ENCODE measurements around the gene NOS1AP.
"Not testable (repeated sequence)": the region's sequence is repeated elsewhere in the genome, so short reads cannot be mapped to it uniquely, and the experiment has no call there.

NOS1AP gene

DNA sequence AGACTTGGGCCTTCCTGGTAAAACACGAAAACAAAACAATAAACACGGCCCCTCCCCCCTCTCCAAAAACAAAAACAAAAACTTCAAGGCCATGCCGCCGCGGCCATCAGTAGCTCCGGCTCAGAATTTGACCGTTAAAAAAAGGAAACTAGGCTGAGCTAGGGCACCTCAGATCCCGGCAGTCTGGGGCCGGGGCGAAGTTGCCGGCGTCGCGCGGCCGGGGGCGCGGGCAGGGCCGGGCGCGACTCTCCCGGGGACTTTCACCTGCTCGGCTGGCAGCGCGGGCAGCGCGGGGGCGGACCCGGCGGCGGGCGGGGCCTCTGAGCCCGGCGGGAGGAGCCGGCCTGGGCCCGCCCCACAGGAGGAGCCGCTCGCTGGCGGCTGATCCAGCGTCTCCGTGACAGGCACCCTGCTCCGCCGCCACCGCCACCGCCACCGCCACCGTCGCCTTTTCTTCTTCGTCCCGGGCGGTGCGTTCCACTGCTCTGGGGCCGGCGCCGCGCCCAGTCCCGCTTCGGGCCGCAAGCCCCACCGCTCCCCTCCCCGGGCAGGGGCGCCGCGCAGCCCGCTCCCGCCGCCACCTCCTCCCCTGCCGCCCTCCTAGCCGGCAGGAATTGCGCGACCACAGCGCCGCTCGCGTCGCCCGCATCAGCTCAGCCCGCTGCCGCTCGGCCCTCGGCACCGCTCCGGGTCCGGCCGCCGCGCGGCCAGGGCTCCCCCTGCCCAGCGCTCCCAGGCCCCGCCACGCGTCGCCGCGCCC, at the start of gene NOS1AP:
TSS of gene NOS1AP (plus strand) at position 358 of the 760 bp plus-strand sequence. CDS start 487 bp downstream, outside the sequence.
- DNase-seq, result peak; percentile 74

DNA sequence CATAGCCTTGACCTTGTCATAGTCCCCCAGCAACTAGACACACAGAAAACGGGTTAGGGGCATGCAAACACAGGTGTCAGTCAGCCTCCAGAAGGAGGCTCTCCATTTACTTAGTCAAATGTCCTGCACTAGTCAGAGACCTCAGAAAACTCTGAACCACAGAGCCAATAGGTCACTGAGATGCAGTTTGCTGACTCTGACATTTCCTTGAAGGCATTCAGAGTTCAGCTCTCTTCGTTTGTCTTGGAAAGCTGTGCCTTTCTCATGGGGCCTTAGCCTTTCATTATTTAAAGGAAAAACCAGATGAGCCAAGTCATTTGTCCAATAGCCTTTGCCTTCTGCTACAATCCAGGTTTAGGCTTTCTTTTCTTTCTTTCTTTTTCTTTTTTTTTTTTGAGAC, 49.3 kb upstream of the NOS1AP start:
- no peak for DNase-seq

DNA sequence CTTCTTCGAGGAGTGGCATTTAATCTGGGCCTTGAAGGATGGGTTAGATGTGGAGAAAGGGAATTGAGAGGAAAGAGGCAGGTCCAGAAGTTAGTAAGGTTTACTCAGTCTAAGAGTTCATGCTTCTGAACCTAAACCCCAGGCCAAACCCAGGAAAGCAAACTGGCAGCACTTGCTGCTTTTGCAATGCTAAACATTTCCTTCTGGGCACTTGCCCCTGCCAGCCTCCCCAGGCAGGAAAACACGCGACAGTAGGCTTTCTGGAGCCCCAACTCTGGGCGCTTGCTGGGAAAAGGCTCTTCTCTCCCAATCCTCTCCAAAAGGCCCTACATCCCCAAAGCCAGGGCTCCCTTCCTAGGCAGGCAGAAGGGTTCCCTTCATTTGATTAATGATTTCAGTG, 48.4 kb upstream of the NOS1AP start:
- DNase-seq, result no peak

DNA sequence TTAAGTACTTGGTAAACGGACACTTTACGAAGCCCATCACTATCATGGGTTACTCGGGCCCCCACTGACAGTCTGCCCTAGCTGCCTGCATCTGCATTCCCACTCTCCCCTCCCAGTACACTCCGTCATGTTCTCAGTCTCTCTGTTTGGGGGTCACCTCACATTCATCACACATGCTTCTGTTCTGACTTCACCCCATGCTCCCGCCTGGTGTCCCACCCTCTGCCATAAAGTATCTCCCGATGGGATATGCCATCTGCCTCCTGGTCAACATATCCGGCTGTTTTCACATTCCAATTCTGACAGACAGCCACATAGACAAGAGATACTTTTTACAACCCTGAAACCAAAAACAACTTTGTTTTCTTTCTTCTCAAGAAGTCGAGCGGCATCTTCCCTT, 46.9 kb upstream of the NOS1AP start:
- DNase-seq, result no peak

DNA sequence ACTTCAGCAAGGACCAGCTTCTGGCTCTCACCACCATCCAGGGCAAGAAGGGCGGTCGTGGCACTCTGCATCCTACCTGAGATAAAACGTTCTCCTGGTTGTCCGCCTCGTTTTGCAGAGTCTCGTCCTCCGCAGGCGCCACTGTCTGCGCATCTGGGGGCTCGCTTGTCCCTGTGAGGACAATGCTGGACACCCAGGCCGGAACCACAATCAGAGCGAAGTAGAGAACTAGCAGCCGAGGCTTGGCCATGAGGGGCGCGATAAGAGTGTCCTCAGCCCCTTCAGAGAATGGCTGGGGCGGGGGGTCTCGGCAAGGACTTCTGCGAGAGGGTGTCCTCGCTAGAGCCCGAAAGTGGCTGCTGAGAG, 46.3 kb upstream of the NOS1AP start:
- DNase-seq, result no peak

DNA sequence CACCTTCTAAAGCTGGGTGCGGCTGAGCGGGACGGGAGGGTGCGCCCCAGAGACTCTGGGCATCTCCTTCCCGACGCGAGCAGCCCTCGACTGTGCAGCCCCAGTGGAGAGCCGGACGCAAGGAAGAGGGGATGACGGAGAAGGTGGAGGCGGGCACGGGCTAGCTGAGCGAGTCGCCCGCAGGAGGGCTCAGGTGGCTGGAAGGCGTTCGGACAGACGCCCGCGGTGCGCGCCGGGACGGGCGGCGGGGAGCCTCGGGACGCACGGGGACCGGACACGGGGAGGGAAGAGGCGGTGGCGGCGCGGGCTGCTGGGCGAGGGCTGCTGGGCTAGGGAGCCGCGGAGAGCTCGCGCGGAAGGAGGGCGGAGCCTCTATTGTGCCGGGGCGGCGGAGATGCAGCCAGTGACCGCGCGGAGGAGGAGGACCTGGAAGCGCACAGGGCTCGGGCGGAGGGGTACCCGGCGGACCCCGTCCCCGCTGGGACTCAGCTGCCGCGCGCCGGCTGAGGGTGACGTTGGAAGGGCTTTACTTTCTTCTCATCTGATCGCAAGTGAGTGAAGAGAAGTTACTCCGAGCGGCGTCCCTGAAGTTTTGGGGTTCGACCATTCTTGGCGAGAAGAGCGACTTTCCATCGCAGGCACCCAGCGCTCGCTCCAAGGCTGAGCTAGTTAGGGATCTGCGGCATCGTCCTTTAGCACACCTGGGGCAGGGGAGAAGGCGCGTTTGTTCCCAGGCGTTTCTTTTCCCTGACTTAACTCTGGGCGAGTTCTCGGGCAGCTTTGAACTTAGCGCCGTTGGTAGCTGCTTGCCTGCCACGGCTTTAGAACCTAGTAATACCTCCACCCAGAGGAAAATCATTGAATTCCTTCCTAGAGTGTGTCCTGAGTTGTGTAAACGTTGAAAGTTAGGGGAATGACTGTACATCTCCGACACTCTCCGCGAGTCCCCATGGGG, 45.7 kb upstream of the NOS1AP start, which contains the start of gene OLFML2B:
TSS of gene OLFML2B (minus strand) at position 323 of the 955 bp plus-strand sequence. CDS start 439 bp downstream, outside the sequence.
- DNase-seq, result peak; percentile 30

DNA sequence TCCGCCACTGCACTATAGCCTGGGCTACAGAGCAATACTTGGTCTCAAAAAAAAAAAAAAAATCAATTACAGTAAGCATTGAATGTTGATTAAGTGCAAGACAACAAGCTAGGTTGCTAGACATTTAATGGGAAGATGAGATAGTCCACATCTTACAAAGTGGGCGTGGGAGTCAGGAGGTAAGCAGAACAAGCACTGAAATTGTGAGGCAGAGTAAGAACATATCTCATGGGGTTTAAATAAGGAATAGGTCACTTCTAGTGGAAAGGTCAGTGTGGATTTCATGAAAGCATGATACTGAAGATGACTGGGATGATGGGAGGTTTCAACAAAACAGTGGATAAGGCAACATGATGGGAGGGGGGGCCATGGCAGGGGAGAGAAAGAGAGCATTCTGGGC, 44.0 kb upstream of the NOS1AP start:
- no peak for DNase-seq

DNA sequence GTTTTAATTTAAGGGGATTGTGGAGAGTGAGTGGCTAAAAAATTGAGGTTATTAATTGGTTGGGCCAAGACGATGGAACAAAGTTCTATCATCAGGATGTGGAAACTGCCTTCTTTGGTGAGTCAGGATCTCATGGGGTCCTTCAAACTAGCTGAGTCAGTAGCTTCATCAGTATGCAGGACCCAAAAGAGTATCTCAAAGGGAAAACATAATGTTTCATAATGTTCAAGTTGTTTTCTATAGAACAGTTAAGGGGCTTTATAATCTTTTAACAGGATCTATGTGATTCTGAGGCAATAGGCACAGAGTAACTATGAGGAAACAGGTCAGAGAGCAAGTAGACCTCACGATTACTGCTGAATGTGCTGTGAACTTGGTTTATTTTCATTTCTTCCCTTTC, 42.6 kb upstream of the NOS1AP start:
- no peak for DNase-seq

DNA sequence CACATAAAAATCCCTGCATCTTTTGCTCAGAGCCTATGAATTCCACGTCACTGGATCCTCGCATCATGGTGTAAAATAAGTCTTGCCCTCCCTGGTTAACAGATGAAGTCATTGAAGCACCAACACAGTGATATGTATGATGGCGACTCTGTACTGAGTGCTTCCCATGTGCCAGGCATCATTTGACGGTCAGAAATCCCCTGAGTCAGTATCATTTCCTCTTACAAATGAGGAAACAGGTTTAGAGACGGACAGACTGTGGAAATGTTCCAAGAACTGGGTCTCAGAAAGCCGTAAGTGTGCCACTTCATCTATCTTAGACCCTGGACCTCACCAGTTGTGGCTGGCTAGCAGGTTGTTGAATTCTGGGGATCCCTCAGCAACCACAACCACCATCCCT, 40.8 kb upstream of the NOS1AP start:
- DNase-seq, result peak; percentile 9

DNA sequence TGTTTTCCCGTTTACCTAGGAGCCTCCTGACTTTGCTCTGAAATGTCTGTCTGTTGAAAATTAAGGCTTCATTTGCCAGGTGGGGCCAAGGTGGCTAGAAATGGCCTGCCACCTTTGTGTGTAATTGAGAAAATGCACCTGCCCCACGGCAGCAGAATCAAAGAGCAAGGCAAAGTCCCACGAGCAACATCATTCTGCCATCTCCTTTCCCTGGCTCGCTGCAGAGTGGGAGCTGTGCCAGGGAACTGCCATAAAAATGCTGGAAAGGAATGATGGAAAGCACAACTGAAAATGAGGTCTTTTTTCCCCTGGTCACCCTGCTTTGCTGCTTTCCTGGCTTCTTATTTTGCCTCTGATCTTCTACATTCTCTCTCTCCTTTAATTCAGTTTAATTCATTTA, 40.3 kb upstream of the NOS1AP start:
- no peak for DNase-seq

DNA sequence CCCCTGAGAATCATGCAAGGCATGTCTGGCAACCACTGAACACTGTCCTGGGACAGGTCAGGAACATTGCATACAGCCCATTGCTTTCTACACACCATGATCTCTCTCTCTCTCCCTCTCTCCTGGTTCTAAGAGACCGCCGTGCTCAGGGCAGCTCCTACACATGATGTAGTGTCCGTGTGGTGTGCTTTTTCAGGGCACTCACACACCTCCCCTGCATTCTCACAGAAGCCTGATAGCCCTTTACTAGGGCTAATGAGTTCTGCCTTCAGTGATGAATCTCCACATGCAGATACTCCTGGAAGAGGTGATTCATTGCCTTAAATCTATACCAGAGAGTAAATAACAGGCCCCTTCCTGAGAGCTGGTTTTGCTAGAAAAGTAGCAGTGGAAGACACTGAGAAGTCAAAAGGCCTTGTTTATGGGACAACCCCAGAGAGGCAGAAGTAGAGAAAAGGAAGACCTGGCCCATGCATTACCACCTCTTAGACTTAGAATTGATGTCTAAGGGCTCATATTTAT, 38.7 kb upstream of the NOS1AP start:
- no peak for DNase-seq

DNA sequence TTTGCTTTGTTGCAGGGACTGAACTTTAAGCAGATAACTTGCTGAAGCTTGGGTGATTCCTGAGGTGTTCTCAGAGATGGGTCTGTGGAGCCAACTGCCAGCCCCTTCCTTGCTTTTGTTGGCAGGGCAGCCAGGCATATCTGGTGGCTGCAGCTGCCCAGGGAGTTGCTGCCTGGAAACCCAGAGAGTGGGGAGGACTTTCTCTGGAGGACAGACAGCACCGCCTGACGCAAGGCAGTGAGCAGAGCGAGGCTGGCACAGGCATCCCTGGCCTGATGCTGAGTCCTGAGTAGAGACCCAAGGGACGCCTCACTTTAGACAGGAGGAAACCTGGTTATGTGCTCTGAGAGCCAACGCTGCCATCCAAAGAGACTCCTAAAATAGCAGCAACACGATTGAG, 36.1 kb upstream of the NOS1AP start:
- DNase-seq, result no peak

DNA sequence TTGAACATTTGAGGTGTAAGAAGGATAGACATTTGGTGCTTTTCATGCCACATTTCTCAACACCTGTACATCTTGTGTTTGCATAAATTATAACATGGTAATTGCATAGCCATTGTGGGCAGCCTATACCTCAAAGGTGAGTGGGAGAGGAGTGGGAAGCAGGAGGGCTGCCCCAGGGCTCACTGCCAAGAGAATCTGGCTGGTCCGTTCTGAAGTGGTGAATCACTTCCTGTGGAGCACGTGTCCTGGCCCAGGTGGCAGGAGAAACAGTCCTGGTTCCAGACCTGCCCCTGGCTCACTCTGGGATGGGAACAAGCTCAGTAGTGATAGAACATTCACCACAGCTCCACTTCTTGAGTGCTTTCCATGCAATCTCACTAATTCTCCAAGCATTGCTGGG, 34.2 kb upstream of the NOS1AP start:
- DNase-seq, result no peak

DNA sequence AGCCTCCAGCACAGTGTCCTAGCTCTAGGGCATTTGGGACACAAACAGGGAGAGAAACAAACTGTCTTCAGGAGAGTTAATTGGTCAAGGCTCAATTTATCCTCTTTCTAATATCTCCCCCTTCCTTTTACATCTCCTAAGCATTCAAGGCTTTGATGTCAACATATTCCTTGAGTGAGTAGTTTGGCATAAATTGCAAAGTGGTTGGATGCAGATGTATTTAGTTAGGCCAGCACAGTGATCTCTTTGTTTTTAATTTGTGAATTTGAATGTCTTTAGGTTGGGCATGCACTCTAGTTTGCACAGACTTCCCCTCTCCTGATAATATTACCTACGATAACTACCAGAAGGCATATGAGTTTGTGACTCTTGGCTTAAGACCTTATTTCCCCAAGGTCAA, 33.3 kb upstream of the NOS1AP start:
- DNase-seq, result no peak

DNA sequence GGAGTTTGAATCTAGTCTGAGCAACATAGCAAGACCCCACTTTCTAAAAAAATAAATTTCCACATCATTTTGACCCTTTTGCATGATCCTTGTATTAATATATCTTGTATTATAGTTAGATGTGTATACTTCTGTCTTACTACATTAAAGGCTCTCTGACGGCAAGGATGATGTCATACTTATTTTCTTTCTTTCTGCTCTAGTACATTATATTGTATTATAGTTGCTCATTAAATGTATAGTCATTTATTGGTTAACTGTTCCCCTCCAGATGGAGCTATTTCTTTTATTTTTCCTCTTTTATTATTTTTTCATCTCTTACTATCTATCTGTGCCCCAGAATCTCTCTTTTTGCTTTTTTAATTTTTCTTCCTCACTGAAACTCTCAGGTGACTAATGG, 30.9 kb upstream of the NOS1AP start:
- DNase-seq, result no peak

DNA sequence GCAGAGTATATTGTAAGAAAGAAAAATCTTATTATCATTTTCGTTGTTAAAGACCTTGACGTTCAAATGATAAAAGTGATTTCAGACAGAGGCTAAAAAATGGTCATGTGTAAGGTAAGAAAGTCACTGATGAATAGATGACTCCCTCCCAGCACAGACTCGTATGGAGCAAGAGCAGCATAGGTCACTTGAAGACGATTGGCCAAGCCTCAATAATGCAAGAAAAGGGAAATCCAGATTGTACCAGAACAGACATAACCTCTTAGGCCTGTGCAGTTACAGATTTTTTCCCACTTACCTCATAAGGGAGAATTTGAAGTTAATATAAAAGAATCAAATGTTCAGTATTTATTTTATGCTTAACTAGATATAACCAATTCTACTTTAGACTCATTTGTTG, 29.5 kb upstream of the NOS1AP start:
- no peak for DNase-seq

DNA sequence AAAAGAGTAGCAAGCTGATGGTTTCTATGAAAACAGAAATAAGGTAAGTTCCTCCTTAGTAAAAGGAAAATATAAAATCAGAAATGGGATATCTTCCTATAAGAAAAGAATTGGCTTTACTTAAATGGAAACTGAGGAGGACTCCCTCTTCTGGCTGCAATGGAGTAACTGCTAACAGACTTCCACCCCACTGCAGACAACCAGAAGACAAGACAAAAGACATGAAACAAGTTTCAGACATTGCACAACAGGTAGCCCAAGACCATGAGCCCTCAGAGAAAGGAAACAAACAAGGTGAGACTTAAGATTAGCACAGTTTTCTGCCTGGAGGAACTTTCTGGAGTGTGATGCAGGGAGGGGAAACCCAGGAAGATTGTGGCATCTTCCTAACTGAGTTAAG, 28.8 kb upstream of the NOS1AP start:
- no peak for DNase-seq

DNA sequence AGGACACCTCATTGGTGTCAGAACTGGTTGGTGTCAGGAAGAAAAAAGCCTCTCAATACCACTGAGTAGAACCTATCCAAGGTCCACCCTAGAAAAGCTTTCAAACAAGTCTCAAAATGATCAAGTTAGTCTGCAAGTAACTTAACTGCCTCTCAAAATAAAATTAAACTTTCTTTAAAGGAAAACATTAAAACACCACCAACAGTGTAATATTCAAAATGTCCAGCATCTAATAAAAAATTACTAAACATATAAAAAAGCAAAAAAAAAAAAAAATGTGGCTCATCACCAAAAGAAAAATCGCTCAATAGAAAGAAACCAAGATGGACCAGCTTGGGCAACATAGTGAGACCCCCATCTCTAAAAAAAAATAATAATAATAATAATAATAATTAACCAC, 27.1 kb upstream of the NOS1AP start:
- no peak for DNase-seq

DNA sequence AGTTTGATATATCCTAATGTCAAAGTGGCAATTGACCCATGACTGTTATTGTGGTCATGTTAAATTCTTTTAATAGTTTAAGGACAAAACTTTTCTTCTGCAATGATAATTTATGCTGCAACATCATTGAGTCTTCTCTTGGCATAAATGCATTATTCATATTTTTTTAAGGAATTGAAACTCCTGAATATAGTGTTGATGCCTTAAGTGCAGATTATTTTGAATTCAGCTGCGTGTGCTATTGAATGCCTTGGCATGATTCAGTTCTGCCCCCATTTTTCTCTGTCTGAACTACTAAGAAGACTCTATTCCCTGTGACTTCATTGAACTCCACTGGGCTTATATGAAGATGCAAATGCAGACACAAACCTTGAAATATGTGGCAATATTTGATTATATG, 22.6 kb upstream of the NOS1AP start:
- DNase-seq, result no peak

DNA sequence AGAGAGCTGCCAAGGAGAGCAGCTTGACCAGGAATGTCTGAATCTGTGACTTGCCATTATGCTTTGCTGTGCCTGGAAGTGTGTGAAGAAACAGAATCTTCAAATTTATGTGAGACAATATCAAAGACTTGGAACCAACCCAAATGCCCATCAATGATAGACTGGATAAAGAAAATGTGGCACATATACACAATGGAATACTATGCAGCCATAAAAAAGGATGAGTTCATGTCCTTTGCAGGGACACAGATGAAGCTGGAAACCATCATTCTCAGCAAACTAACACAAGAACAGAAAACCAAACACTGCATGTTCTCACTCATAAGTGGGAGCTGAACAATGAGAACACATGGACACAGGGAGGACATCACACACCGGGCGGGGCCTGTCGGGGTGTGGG, 15.5 kb upstream of the NOS1AP start:
- DNase-seq, result not testable (repeated sequence)

DNA sequence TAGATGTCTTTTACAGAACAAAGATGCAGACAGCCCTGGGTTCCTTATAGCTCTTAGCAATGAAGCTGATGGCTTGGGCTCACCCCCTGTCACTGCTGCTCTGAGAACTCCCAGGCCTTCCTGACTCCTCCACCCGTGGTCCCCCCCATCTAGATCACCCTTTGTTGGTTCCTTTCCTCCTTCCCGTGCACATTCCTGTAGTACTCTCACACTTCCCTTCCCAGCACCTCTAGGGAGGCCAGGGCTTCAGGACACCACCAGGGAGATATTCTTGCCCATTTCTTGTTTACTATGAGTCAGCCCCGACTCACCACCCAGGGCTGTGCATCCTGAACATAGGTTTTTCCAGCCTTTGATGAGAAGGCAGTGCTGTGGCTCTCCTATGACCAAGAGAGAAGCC, 14.4 kb upstream of the NOS1AP start:
- DNase-seq, result no peak

DNA sequence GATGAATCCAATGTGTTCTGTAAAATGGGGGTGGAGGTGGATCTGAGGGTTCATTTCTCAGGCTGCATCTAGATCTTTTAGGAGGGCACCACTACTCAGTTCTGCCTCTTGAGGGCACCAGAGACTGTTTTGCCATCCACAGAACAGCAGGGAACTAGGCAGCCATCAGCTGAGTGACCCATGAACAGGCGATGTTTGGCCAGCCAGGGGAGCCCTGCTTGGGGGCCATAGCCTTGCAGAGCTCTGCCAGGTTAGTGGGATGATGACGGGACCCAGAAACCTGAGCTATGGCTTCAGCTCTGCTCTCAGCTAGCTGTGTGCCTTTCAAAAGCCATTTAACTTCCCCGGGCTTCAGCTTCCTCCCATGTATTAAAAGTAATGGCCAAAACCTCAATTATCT, 13.4 kb upstream of the NOS1AP start:
- DNase-seq, result peak; percentile 54

DNA sequence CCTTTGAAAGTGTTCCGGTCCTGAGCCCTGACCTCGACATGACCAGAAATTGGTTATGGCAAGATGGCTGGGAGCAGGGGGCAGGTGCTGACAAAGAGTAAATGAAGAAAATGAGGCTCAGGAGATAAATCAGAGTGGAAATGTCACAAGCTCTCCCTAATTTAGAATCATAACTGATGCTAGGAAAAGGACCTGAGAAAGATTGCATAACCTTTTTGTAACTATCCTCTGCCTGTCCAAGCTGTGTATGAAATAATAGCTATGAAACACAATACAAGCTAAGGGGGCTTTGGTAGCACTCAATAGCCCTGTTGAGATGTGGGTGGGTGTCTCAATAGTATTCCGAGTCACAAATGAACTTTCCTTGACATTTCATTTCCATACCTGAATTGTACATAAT, 12.9 kb upstream of the NOS1AP start:
- DNase-seq, result no peak

DNA sequence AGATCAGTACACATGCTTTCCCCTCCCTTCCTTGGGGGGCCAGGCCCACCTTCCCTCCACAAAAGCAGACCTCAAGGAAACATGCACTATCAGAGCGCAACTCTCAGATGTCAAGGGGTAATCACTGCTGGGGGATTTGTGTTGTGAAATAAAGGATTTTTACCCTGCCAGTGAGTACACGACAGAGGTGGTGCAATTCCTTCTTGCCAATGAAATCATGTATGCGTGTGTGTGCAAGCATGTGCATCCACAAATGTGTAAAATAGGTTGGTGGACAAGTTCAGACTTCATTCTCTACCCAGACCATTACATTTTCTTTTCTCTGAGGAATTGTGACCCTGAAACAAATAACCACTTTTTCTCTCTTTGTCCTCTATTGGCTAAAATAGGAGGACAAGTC, 9.8 kb upstream of the NOS1AP start:
- no peak for DNase-seq
